T-cell (primary cell): ENCODE data around the gene MYO1A. TPM values are rescaled to one million over a fixed set of nuclear protein-coding genes. Genes with fewer than 3 reads are reported as not detected.
A peak's percentile ranks its signal among the peaks of the same experiment; 100 is the strongest.
"Not testable (repeated sequence)": the region's sequence is repeated elsewhere in the genome, so short reads cannot be mapped to it uniquely, and the experiment has no call there.

Experiments
- ATAC-seq, 4 experiments: fragments of 200-7000 bp in 3 of 4; fragments of 150-1000 bp in 1 of 4; cut with Tn5 transposase; replicated peaks in 1 of 4; 1 replicate in 3 of 4; 2 replicates in 1 of 4; pipeline ENCODE4 v1.10.0; 2021; ENCODE audit warnings: moderate library complexity in 3 of 4, mild to moderate bottlenecking in 2 of 4, moderate number of reproducible peaks in 1 of 4
- CTCF ChIA-PET, 2 donors: fragments of 300-600 bp; sonication (Branson Sonifier 250); formaldehyde crosslinking; loops; one replicate each; lab custom pipeline; 2022; ENCODE audit warnings: antibody characterized with exemption in 2 of 2; lab: Charles Lee
- POLR2A ChIA-PET, 2 donors: fragments of 300-600 bp; sonication (Branson Sonifier 250); formaldehyde crosslinking; loops; one replicate each; lab custom pipeline; 2022; ENCODE audit warnings: antibody characterized with exemption in 2 of 2; lab: Charles Lee
- DNase-seq, 35 experiments: peaks; one replicate each; pipeline versions ENCODE4 v3.0.0 to v3.0.0-alpha.2; 2013 to 2023
- H3K27ac ChIP-seq: one replicate; pipeline ENCODE4 v1.5.1; 2013; ENCODE audit warnings: low read length
- H3K27me3 ChIP-seq, 2 experiments: replicated peaks in 1 of 2; 1 replicate in 1 of 2; 2 replicates in 1 of 2; pipeline versions ENCODE4 v1.6.1 to v1.7.0; 2013; ENCODE audit warnings: low read length in 1 of 2, mixed read lengths in 1 of 2; ENCODE audit not compliant: control insufficient read depth in 2 of 2, insufficient read depth in 2 of 2; ENCODE audit errors: extremely low read depth in 1 of 2
- H3K36me3 ChIP-seq, 2 donors: 1 replicate in 1 of 2; 2 replicates in 1 of 2; pipeline versions ENCODE4 v1.6.1 to v1.7.0; 2013; ENCODE audit warnings: low read length in 1 of 2; ENCODE audit not compliant: control insufficient read depth in 2 of 2, insufficient read depth in 1 of 2; ENCODE audit errors: extremely low read depth in 1 of 2
- H3K4me1 ChIP-seq, 2 experiments: 1 replicate in 1 of 2; 2 replicates in 1 of 2; pipeline versions ENCODE4 v1.6.1 to v1.7.0; 2013; ENCODE audit warnings: low read length in 2 of 2, mixed read lengths in 1 of 2; ENCODE audit not compliant: insufficient read depth in 2 of 2, control insufficient read depth in 1 of 2; ENCODE audit errors: extremely low read depth in 1 of 2
- H3K4me3 ChIP-seq, 2 donors: 1 replicate in 1 of 2; 2 replicates in 1 of 2; pipeline versions ENCODE4 v1.5.1 to v1.7.0; 2013; ENCODE audit warnings: mild to moderate bottlenecking in 2 of 2, low read length in 1 of 2, moderate library complexity in 1 of 2; ENCODE audit not compliant: control insufficient read depth in 1 of 2; ENCODE audit errors: extremely low read depth in 1 of 2
- H3K9me3 ChIP-seq: 2 replicates; pipeline ENCODE4 v1.7.0; 2013
- H3K27ac Mint-ChIP-seq, 2 donors: one replicate each; pipeline ENCODE4 v1.8.0; 2020 to 2021; ENCODE audit warnings: mild to moderate bottlenecking in 2 of 2, mixed read lengths in 2 of 2
- H3K27me3 Mint-ChIP-seq, 2 donors: one replicate each; pipeline ENCODE4 v1.8.0; 2021 to 2022; ENCODE audit warnings: mixed read lengths in 2 of 2
- H3K36me3 Mint-ChIP-seq: one replicate; pipeline ENCODE4 v1.8.0; 2021; ENCODE audit warnings: mixed read lengths
- H3K4me1 Mint-ChIP-seq, 3 donors: one replicate each; pipeline ENCODE4 v1.8.0; 2020 to 2022; ENCODE audit warnings: mixed read lengths in 3 of 3, mild to moderate bottlenecking in 1 of 3
- H3K4me3 Mint-ChIP-seq, 3 donors: one replicate each; pipeline ENCODE4 v1.8.0; 2020 to 2022; ENCODE audit warnings: mild to moderate bottlenecking in 3 of 3, mixed read lengths in 3 of 3, moderate library complexity in 3 of 3
- H3K9me3 Mint-ChIP-seq, 3 donors: one replicate each; pipeline ENCODE4 v1.8.0; 2020 to 2022; ENCODE audit warnings: mixed read lengths in 3 of 3
- WGBS: methylation state at CpG from one replicate; pipeline ENCODE4 v1.1.5; 2013; ENCODE audit warnings: missing lambda C conversion rate; ENCODE audit not compliant: insufficient coverage; 5-methylcytosine and 5-hydroxymethylcytosine counted together
- total RNA-seq, 35 experiments: library from RNA in 6 of 35; stranded (reverse) in 6 of 35; fragments of 120-200 nt in 1 of 35; gene quantifications; one replicate each; pipeline versions ENCODE4 v1.2.1 to v1.2.4 and lab custom pipeline; 2013 to 2026

The MYO1A gene
- total RNA-seq, 5 donors from 2014 or later (not counting 1 experiment from before 2014, with no cell fraction given): 0.54 to 2.2 (median 1.4) TPM

DNA sequence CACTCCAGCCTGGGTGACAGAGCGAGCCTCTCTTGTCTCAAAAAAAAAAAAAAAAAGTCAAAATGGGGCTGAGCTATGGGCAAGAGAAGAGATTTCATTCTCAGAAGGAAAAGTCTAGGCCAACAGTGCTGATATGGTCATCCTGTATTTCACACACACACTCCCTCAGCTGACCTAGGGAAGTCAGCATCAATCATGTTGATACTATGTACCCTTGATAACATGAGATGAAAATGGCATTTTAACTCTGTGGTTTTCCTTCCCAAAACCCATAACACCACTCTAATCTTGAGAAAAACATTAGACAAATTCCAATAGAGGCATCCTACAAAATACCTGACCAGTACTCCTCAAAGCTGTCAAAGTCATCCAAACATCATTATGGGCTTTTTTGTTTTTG, 30.9 kb upstream of the MYO1A start:
- WGBS: no CpG with 5 or more reads among the region's 1 CpG

DNA sequence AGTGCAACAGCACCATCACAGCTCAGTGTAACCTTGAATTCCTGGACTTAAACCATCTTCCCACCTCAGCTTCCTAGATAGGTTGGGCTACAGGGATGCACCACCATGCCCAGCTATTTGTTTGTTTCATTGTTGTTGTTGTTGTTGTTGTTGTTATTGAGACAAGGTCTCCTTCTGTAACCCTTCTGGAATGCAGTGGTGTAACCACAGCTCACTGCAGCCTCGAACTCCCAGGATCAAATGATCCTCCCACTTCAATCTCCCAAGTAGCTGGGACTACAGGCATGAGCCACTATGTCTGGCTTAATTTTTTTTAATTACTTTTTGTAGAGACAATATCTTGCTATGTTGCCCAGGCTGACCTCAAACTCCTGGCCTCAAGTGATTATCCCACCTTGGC, 29.9 kb upstream of the MYO1A start:
- H3K9me3 ChIP-seq: no peaks in the 10 kb centered on the region
- peaks cover 9 to 21% of the 10 kb centered on the region in 2 experiments for H3K4me1 ChIP-seq
- no peak overlapping the region for H3K4me3 Mint-ChIP-seq
- no peak for DNase-seq
- peak overlapping the region; percentile 53 for H3K27ac ChIP-seq
- H3K9me3 Mint-ChIP-seq: no peaks in the 10 kb centered on the region
- peaks cover 19 to 34% (median 22%) of the 10 kb centered on the region in 3 donors for H3K4me1 Mint-ChIP-seq
- H3K36me3 ChIP-seq: no peaks in the 10 kb centered on the region
- ATAC-seq: no peak
- peak overlapping the region; percentile 92 to 94 for H3K27ac Mint-ChIP-seq
- no peaks in the 10 kb centered on the region for H3K27me3 ChIP-seq
- no peaks in the 10 kb centered on the region for H3K27me3 Mint-ChIP-seq
- no peaks in the 10 kb centered on the region for H3K36me3 Mint-ChIP-seq
- POLR2A ChIA-PET: interaction anchor here (0.7 to 1.5 kb wide), 5 partner anchors 8 to 434 kb away, joined by 3 to 11 read pairs (median 5); partner anchors contain the start of genes ATP5F1B (in 1 of the 2) and STAT6 (in 1 of the 2)
- CTCF ChIA-PET: interaction anchor here in 1 of 2 donors (0.7 to 2.1 kb wide), 10 partner anchors 9 to 443 kb away, joined by 3 to 52 read pairs (median 5); partner anchors contain the start of genes NAB2 and STAT6
- H3K4me3 ChIP-seq: no peak overlapping the region
- WGBS: no CpG with 5 or more reads among the region's 1 CpG

More for the DNA sequence above, 30.9 kb upstream of the MYO1A start:
- ChIA-PET CTCF (interaction anchor here (0.6 to 0.8 kb wide), 4 partner anchors 11 to 472 kb away, joined by 3 to 6 read pairs (median 4); no protein-coding TSS in a partner anchor), POLR2A (no interaction called here)
- H3K36me3 ChIP-seq: no peaks in the 10 kb centered on the region
- H3K27me3 ChIP-seq: no peaks in the 10 kb centered on the region
- peaks cover 13 to 24% of the 10 kb centered on the region in 2 experiments for H3K4me1 ChIP-seq
- peaks cover 27 to 43% (median 31%) of the 10 kb centered on the region in 3 donors for H3K4me1 Mint-ChIP-seq
- no peaks in the 10 kb centered on the region for H3K9me3 Mint-ChIP-seq
- H3K27me3 Mint-ChIP-seq: no peaks in the 10 kb centered on the region
- H3K27ac ChIP-seq: no peak overlapping the region
- no peak for ATAC-seq
- DNase-seq: no peak
- no peak overlapping the region for H3K4me3 ChIP-seq
- no peak overlapping the region for H3K4me3 Mint-ChIP-seq
- H3K9me3 ChIP-seq: no peaks in the 10 kb centered on the region
- H3K36me3 Mint-ChIP-seq: no peaks in the 10 kb centered on the region
- H3K27ac Mint-ChIP-seq: peak overlapping the region in 1 of 2 donors; percentile 52

DNA sequence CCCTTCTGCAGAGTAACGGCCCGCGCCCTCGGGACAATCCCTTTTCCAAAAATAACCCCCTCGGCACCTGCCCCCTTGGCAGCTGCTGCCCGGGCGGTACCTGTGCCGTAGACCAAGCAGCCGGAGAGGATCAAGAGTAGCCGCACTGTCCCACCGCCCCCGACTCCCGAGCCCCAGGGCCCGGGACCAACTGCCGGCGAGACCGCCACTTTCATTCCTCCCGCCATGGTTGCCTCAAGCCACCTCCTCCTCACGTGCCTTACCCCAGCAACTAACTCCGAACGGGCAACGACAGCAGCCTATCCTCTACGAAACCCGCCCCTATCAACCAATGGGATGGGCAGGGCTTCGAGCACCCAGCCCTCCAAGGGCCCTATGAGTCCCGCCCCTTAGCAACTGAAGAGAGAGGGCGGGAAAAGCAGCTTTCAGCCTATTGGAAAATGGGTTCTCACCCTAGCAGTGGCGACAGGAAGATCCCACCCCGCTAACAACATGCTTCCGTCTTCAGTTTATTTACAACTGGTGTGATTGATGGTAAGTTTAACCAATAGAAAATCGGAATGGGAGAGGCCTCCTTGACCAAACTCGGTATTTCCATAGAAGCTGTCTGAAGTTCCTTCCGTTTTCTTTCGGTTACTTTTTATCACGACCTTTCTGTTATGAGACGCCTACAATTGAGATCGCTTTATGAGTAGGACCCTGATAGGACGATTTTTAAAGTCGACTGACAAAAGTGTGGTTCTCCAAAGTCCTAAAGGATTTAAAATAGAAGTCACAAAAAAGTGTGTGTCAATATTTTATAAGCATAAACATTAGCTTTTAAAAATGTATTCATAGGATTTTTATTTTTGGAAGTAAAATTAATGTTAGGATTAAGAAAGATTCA, 28.8 kb upstream of the MYO1A start, which contains the start of gene NEMP1:
Gene NEMP1, minus strand, starts transcription at position 273 of the 886 bp plus-strand sequence. Its CDS starts 46 bp downstream, at position 227.
- H3K4me3 Mint-ChIP-seq: peak within 1 kb of the TSS; percentile 93 to 100 (median 97)
- Histone ChIP-seq H3K27ac (peak within 1 kb of the TSS; percentile 59), H3K4me3 (peak within 1 kb of the TSS; percentile 73 to 82), H3K27me3 (no peaks in the 10 kb centered on the region), H3K36me3 (no peaks in the 10 kb centered on the region), H3K9me3 (no peaks in the 10 kb centered on the region), H3K4me1 (peaks cover 9 to 21% of the 10 kb centered on the region in 2 experiments)
- 0% methylated on average over 24 of the region's 39 CpGs for WGBS
- peak; percentile 94 to 98 (median 96) for ATAC-seq
- peak within 1 kb of the TSS; percentile 94 for H3K27ac Mint-ChIP-seq
- CTCF ChIA-PET: interaction anchor here (0.5 to 2.1 kb wide), 18 partner anchors 9 to 1249 kb away, joined by 3 to 52 read pairs (median 4); partner anchors contain the start of genes DNAJC14 (in 1 of the 2), LRP1 (in 1 of the 2), NAB2 (in 1 of the 2) and STAT6 (in 1 of the 2)
- POLR2A ChIA-PET: interaction anchor here (0.6 to 1.5 kb wide), 7 partner anchors 9 to 433 kb away, joined by 3 to 11 read pairs (median 5); partner anchors contain the start of genes STAT6 (in 2 of the 2) and ATP5F1B (in 1 of the 2)
- H3K27me3 Mint-ChIP-seq: no peaks in the 10 kb centered on the region
- no peaks in the 10 kb centered on the region for H3K9me3 Mint-ChIP-seq
- H3K36me3 Mint-ChIP-seq: no peaks in the 10 kb centered on the region
- H3K4me1 Mint-ChIP-seq: peaks cover 19 to 32% (median 22%) of the 10 kb centered on the region in 3 donors
- DNase-seq: peak; percentile 78 to 100 (median 96)

DNA sequence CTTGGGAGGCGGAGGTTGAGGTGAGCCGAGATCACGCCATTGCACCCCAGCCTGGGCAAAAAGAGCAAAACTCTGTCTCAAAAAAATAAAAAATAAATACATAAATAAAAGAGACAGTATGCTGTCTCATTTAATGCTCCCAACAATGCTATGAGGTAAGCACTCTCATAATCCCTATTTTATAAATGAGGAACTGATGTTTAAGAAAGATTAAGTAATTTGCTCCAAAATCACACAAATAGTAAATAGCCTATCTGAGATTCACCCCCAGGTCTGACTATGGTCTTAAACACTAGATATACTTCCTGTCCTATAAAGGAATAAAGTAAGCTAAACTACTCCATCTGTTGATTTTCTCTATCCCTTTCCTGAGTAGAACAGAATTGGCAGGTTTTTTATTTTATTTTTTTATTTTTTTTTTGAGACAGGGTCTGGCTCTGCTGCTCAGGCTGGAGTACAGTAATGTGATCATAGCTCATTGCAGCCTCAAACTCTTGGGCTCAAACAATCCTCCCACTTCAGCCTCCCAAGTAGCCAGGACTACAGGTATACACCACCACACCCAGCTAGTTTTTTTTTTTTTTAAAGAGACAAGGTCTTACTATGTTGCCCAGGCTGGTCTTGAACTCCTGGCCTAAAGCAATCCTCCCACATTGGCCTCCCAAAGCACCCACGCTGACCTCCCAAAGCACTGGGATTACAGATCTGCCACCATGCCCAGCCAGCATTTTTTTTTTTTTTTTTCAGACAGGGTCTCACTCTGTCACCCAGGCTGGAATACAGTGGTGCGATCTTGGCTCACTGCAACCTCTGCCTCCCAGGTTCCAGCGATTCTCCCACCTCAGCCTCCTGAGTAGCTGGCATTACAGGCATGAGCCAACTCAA, 23.9 kb upstream of the MYO1A start:
- Histone ChIP-seq H3K36me3 (peaks cover 0 to 20% of the 10 kb centered on the region in 2 donors), H3K4me1 (peaks cover 11 to 18% of the 10 kb centered on the region in 2 experiments)
- peak overlapping the region; percentile 31 to 64 for H3K27ac Mint-ChIP-seq
- not testable (repeated sequence) for DNase-seq, H3K9me3 Mint-ChIP-seq, H3K4me3 Mint-ChIP-seq, H3K9me3 ChIP-seq, ATAC-seq, H3K27me3 ChIP-seq, H3K27ac ChIP-seq, H3K4me3 ChIP-seq, H3K27me3 Mint-ChIP-seq
- POLR2A ChIA-PET: interaction anchor here (0.6 to 0.7 kb wide), 3 partner anchors 13 to 1876 kb away, joined by 4 to 5 read pairs (median 4); partner anchors contain the start of gene STAT6 (in 1 of the 2)
- 100% methylated on average over 1 of the region's 6 CpGs for WGBS
- CTCF ChIA-PET: interaction anchor here in 1 of 2 donors (0.6 to 6.9 kb wide), 7 partner anchors 8 to 686 kb away, joined by 3 to 201 read pairs (median 4); partner anchors contain the start of gene STAT6
- H3K36me3 Mint-ChIP-seq: peaks cover 22% of the 10 kb centered on the region
- peaks cover 25 to 39% (median 26%) of the 10 kb centered on the region in 3 donors for H3K4me1 Mint-ChIP-seq

DNA sequence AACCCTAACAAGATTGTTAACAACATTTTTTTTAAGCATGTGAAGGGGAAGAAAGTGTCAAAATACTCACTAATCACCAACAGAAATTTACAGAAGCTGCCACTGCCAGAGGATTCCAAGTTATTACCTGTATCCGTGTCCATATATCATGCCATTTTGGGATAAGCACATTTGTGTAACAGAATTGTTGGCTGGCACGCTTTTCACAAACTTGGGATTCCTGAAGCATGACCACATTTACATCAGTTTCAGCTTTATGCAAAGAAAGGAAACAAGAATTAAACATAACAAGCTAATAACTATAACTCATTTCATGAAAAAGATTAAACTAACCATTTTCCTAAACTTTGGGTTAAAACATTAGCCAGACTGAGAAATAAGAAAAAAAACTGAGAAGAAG, 22.7 kb upstream of the MYO1A start:
- Histone ChIP-seq H3K36me3 (peaks cover 0 to 20% of the 10 kb centered on the region in 2 donors), H3K4me3 (no peak overlapping the region), H3K27ac (no peak overlapping the region), H3K27me3 (no peaks in the 10 kb centered on the region), H3K4me1 (peaks cover 10 to 11% of the 10 kb centered on the region in 2 experiments), H3K9me3 (no peaks in the 10 kb centered on the region)
- Mint-ChIP-seq H3K9me3 (no peaks in the 10 kb centered on the region), H3K27ac (peak overlapping the region; percentile 58 to 60), H3K4me3 (no peak overlapping the region), H3K27me3 (no peaks in the 10 kb centered on the region), H3K4me1 (peaks cover 16 to 30% (median 25%) of the 10 kb centered on the region in 3 donors), H3K36me3 (peaks cover 27% of the 10 kb centered on the region)
- ChIA-PET POLR2A (interaction anchor here in 1 of 2 donors (0.7 kb wide), 2 partner anchors 31 to 188 kb away, joined by 4 to 5 read pairs; no protein-coding TSS in a partner anchor), CTCF (interaction anchor here (0.9 to 6.9 kb wide), 4 partner anchors 10 to 39 kb away, joined by 3 to 201 read pairs (median 6); partner anchors contain the start of gene STAT6 (in 2 of the 2))
- no peak for DNase-seq
- no peak for ATAC-seq
- WGBS: 100% methylated on average over 1 of the region's 2 CpGs
